ENCODE data around the gene SDF2.

Gene SDF2

GRCh38 chr17:28669918-28670317 is 8.2 kb upstream of the SDF2 start:
- Histone ChIP-seq H3K9ac (ENCODE audit: low read length) (no peak overlapping the region), H3K4me2 (ENCODE audit: low read depth, low read length, poor library complexity, severe bottlenecking) (no peak overlapping the region), H3F3A (ENCODE audit: insufficient read depth) (no peaks in the 10 kb centered on the region), H2AFZ (ENCODE audit: low read depth, low read length, severe bottlenecking) (no peak overlapping the region), H4K20me1 (ENCODE audit: low read depth, low read length) (no peaks in the 10 kb centered on the region), H3K27me3 (ENCODE audit: low read length) (no peaks in the 10 kb centered on the region), H3K4me3 (ENCODE audit: insufficient read depth, low read length, poor library complexity, severe bottlenecking) (no peak overlapping the region), H3K27ac (ENCODE audit: low read depth, low read length) (no peak overlapping the region), H3K36me3 (ENCODE audit: low read length) (peaks cover 12% of the 10 kb centered on the region; the same call in 1 of the 2 replicates), H3K9me2 (replicated peaks; ENCODE audit: insufficient read depth, low read length) (no peaks in the 10 kb centered on the region), H3K79me2 (ENCODE audit: insufficient read depth, low read length) (peaks cover 41% of the 10 kb centered on the region), H3K9me3 (ENCODE audit: insufficient read depth, low read length) (no peaks in the 10 kb centered on the region)
- TF ChIP-seq EZH2phosphoT487 (conservative IDR thresholded peaks at IDR 0.05; ENCODE audit: low read length), result no peak
- TF ChIP-seq CTCF (IDR thresholded peaks at IDR 0.05; ENCODE audit: insufficient read depth, low read length, poor library complexity, severe bottlenecking), result no peak

GRCh38 chr17:28667870-28668269 is 6.2 kb upstream of the SDF2 start:
- peaks cover 61% of the 10 kb centered on the region for H3K79me2 ChIP-seq (ENCODE audit: insufficient read depth, low read length)
- H3K36me3 ChIP-seq (ENCODE audit: low read length), result peaks cover 8% of the 10 kb centered on the region; the same call in 1 of the 2 replicates
- no peak overlapping the region for H3K27ac ChIP-seq (ENCODE audit: low read depth, low read length)
- H3K4me2 ChIP-seq (ENCODE audit: low read depth, low read length, poor library complexity, severe bottlenecking), result no peak overlapping the region
- no peaks in the 10 kb centered on the region for H4K20me1 ChIP-seq (ENCODE audit: low read depth, low read length)
- H3K9me3 ChIP-seq (ENCODE audit: insufficient read depth, low read length), result no peaks in the 10 kb centered on the region
- H2AFZ ChIP-seq (ENCODE audit: low read depth, low read length, severe bottlenecking), result no peak overlapping the region
- H3K4me3 ChIP-seq (ENCODE audit: insufficient read depth, low read length, poor library complexity, severe bottlenecking), result no peak overlapping the region
- no peak overlapping the region for H3K9ac ChIP-seq (ENCODE audit: low read length)
- H3F3A ChIP-seq (ENCODE audit: insufficient read depth), result no peaks in the 10 kb centered on the region
- no peaks in the 10 kb centered on the region for H3K27me3 ChIP-seq (ENCODE audit: low read length)
- H3K9me2 ChIP-seq (replicated peaks; ENCODE audit: insufficient read depth, low read length), result no peaks in the 10 kb centered on the region
- TF ChIP-seq EZH2phosphoT487 (conservative IDR thresholded peaks at IDR 0.05; ENCODE audit: low read length) (no peak), CTCF (IDR thresholded peaks at IDR 0.05; ENCODE audit: insufficient read depth, low read length, poor library complexity, severe bottlenecking) (no peak)

- no peak overlapping the region for H3K4me3 ChIP-seq (ENCODE audit: insufficient read depth, low read length, poor library complexity, severe bottlenecking)
- peaks cover 78% of the 10 kb centered on the region for H3K79me2 ChIP-seq (ENCODE audit: insufficient read depth, low read length)
- H3K36me3 ChIP-seq (ENCODE audit: low read length), result no peaks in the 10 kb centered on the region; the same call in 1 of the 2 replicates
- H4K20me1 ChIP-seq (ENCODE audit: low read depth, low read length), result no peaks in the 10 kb centered on the region
- no peak overlapping the region for H2AFZ ChIP-seq (ENCODE audit: low read depth, low read length, severe bottlenecking)
- no peak overlapping the region for H3K27ac ChIP-seq (ENCODE audit: low read depth, low read length)
- H3K27me3 ChIP-seq (ENCODE audit: low read length), result no peaks in the 10 kb centered on the region
- H3F3A ChIP-seq (ENCODE audit: insufficient read depth), result no peaks in the 10 kb centered on the region
- no peaks in the 10 kb centered on the region for H3K9me2 ChIP-seq (replicated peaks; ENCODE audit: insufficient read depth, low read length)
- no peak overlapping the region for H3K4me2 ChIP-seq (ENCODE audit: low read depth, low read length, poor library complexity, severe bottlenecking)
- H3K9me3 ChIP-seq (ENCODE audit: insufficient read depth, low read length), result no peaks in the 10 kb centered on the region
- TF ChIP-seq EZH2phosphoT487 (conservative IDR thresholded peaks at IDR 0.05; ENCODE audit: low read length), result no peak
- TF ChIP-seq CTCF (IDR thresholded peaks at IDR 0.05; ENCODE audit: insufficient read depth, low read length, poor library complexity, severe bottlenecking), result no peak
- no peak overlapping the region for H3K9ac ChIP-seq (ENCODE audit: low read length)
Measured at GRCh38 chr17:28665994-28666393, 4.3 kb upstream of the SDF2 start.

Measured in SU-DHL-6 (cell line).